Progenitor cell of endocrine pancreas (in vitro differentiated cells): Measurements from ENCODE around the gene RNF10. TPM values are rescaled to one million over a fixed set of nuclear protein-coding genes. Genes with fewer than 3 reads are reported as not detected.

Experiments
- DNase-seq: peaks from one replicate; pipeline ENCODE4 v3.0.0; 2021; ENCODE audit warnings: low spot score; ENCODE audit not compliant: unreplicated experiment
- H3K27ac Mint-ChIP-seq: 2 replicates; pipeline ENCODE4 v1.8.0; 2021; ENCODE audit warnings: mild to moderate bottlenecking, moderate library complexity, mixed read lengths
- H3K27me3 Mint-ChIP-seq: 2 replicates; pipeline ENCODE4 v1.8.0; 2021; ENCODE audit warnings: mixed read lengths
- H3K36me3 Mint-ChIP-seq: 2 replicates; pipeline ENCODE4 v1.8.0; 2022; ENCODE audit warnings: mixed read lengths; ENCODE audit not compliant: insufficient read depth
- H3K4me1 Mint-ChIP-seq: 2 replicates; pipeline ENCODE4 v1.8.0; 2021; ENCODE audit warnings: low read depth, mixed read lengths
- H3K4me3 Mint-ChIP-seq: 2 replicates; pipeline ENCODE4 v1.8.0; 2021; ENCODE audit warnings: low read depth, mild to moderate bottlenecking, moderate library complexity, mixed read lengths
- H3K9me3 Mint-ChIP-seq: 2 replicates; pipeline ENCODE4 v1.8.0; 2021; ENCODE audit warnings: low read depth, mixed read lengths
- total RNA-seq: library from RNA; stranded (reverse); gene quantifications from 2 replicates; pipeline ENCODE4 v1.2.1, GENCODE V29; 2021
- TF ChIP-seq, protein P1 (sequence below): fragments of 200-600 bp; sonication (generic); IDR thresholded peaks from one replicate; pipeline ENCODE4 v1.5.0; 2021; ENCODE audit warnings: antibody characterized with exemption, mild to moderate bottlenecking; ENCODE audit not compliant: unreplicated experiment

The RNF10 gene
- total RNA-seq, 1 donor from 2014 or later = 167 TPM

DNA sequence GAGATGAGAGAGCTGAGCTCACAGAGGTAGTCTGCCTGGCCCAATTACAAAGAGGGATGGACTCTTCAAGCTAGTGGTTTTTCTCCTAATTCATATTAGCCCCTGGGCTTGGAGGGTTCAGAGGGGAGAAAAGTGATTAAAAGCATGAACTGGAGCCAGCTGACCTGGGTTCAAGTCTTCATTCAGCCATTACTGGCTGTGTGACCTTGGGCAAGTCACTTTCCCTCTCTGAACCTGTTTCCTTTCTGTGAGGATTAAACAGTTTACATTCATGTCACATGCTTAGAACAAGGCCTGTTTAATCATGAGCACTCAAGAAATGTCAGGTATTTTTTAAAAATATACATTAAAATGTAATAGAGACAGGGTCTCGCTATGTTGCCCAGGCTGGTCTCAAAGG lies 54.2 kb downstream of the RNF10 start:
- no peaks in the 10 kb centered on the region for H3K36me3 Mint-ChIP-seq
- no peaks in the 10 kb centered on the region for H3K9me3 Mint-ChIP-seq
- no peaks in the 10 kb centered on the region for H3K4me1 Mint-ChIP-seq
- TF ChIP-seq, protein P1, sequence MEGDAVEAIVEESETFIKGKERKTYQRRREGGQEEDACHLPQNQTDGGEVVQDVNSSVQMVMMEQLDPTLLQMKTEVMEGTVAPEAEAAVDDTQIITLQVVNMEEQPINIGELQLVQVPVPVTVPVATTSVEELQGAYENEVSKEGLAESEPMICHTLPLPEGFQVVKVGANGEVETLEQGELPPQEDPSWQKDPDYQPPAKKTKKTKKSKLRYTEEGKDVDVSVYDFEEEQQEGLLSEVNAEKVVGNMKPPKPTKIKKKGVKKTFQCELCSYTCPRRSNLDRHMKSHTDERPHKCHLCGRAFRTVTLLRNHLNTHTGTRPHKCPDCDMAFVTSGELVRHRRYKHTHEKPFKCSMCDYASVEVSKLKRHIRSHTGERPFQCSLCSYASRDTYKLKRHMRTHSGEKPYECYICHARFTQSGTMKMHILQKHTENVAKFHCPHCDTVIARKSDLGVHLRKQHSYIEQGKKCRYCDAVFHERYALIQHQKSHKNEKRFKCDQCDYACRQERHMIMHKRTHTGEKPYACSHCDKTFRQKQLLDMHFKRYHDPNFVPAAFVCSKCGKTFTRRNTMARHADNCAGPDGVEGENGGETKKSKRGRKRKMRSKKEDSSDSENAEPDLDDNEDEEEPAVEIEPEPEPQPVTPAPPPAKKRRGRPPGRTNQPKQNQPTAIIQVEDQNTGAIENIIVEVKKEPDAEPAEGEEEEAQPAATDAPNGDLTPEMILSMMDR = no peak
- no peak for DNase-seq
- no peak overlapping the region for H3K4me3 Mint-ChIP-seq
- H3K27ac Mint-ChIP-seq = no peak overlapping the region
- H3K27me3 Mint-ChIP-seq = peaks cover 24% of the 10 kb centered on the region

DNA sequence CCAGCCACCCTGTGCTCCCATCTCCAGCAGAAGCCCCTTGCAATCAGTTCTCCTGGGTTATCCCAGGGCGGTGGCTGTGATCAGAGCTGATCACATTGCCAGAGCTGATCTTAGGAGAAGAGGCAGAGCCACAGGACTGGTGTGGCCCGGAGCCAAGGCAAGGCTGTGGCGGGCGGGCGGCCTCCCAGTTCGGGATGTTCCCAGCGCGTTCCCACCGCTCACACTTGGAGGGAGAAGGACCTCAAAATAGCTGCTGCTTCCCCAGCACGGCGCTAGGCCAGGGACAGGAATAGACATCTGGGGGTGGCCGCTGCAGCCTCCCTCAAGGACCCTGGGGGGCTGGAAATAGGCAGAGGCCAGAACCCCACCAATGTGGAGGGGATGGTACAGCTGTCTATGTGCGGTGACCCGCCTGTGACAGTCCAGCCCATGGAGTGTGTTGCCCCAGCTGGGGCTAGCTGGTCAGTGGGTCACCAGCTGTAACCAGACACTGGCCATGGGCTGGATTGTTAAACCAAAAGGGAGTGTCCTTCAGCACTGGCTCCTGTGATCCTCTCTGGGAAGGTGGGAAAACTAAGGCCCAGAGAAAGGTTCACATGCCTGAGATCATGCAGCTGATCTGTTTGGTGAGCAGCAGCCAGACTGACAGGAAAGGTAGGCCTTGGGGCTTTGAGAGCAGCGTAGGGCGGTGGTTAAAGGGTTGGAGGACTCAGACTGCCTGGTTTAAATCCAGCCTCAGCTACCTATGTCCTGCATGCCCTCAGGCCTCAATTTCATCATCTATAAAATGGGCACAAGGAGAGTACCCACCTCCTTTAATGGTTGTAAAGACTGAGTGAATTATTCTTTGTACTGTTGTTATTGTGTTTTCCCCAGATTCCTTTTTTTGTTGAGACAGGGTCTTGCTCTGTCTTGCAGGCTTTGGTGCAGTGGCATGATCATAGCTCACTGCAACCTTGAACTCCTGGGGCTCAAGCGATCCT lies 55.1 kb downstream of the RNF10 start:
- H3K4me3 Mint-ChIP-seq = no peak overlapping the region
- TF ChIP-seq, protein P1 = no peak

DNA sequence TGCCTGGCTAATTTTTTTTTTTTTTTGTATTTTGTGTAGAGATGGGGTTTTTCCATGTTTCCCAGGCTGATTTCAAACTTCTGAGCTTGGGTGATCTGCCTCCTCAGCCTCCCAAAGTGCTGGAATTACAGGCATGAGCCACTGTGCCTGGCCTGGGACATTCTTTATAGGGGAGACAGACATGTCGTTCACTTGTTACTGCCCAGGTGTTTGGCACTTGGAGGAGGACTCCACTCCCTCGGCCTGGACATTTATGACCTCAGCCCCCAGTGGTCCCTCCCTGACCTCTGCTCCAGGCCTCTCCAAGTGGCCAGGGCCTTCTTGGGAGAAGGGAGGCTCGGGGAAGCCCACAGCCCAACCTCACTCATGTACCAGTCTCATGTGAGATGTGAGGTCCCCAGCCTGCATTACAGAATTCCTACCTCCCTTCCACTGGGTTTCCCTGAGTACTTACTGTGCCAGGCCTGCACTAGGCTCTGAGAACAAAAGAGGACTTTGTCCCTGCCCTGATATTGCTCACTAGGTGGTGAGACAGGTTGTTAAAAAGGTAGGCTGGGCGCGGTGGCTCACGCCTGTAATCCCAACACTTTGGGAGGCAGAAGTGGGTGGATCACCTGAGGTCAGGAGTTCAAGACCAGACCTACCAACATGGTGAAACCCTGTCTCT lies 56.7 kb downstream of the RNF10 start:
- peaks cover 13% of the 10 kb centered on the region for H3K27me3 Mint-ChIP-seq

More for the DNA sequence above, 55.1 kb downstream of the RNF10 start:
- H3K27me3 Mint-ChIP-seq = peaks cover 19% of the 10 kb centered on the region
- no peak for DNase-seq
- H3K27ac Mint-ChIP-seq = no peak overlapping the region
- no peaks in the 10 kb centered on the region for H3K4me1 Mint-ChIP-seq
- H3K36me3 Mint-ChIP-seq = no peaks in the 10 kb centered on the region
- no peaks in the 10 kb centered on the region for H3K9me3 Mint-ChIP-seq

DNA sequence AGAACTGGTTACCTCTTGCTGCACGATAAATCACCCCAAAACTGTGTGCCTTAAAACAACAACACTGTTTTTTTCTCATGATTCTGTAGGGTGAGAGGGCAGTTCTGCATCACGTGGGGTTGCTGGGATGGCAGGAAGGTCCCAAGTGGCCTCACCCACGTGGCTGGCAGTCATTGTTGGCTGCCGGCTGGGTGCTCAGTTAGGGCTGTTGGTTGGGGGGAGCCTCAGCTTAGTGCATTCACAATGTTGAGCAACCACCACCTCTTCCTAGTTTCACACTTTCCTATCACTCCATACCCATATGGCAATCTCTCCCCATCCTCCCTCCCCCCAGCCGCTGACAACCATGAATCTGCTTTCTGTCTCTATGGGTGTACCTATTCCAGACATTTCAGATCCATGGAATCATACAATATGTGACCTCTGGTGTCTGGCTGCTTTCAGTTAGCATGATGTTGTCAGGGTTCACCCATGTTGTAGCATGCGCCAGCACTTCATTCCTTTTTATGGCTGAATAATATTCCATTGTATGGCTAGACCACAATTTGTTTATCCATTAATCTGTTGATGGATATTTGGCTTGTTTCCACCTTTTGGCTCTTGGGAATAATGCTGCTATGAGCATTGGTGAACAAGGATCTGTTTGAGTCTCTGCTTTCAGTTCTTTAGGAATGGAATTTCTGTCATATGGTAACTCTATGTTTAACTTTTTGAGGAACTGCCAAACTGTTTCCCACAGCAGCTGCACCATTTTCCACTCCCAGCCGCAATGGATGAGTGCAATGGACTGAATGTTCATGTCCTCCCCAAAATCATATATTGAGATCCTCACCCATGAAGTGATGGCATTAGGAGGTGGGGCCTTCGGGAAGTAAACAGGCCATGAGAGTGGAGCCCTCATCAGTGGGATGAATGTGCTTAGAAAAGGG lies 58.2 kb downstream of the RNF10 start:
- TF ChIP-seq, protein P1 = no peak
- Mint-ChIP-seq H3K9me3 (no peaks in the 10 kb centered on the region), H3K4me3 (no peak overlapping the region), H3K27ac (no peak overlapping the region), H3K4me1 (no peaks in the 10 kb centered on the region), H3K27me3 (peaks cover 7% of the 10 kb centered on the region), H3K36me3 (no peaks in the 10 kb centered on the region)
- DNase-seq = no peak

More for the DNA sequence above, 56.7 kb downstream of the RNF10 start:
- no peak overlapping the region for H3K27ac Mint-ChIP-seq
- no peaks in the 10 kb centered on the region for H3K36me3 Mint-ChIP-seq
- no peaks in the 10 kb centered on the region for H3K9me3 Mint-ChIP-seq
- H3K4me3 Mint-ChIP-seq = no peak overlapping the region
- no peaks in the 10 kb centered on the region for H3K4me1 Mint-ChIP-seq
- TF ChIP-seq, protein P1 = no peak
- DNase-seq = no peak
